ENCODE measurements around the gene ABLIM1.

Gene ABLIM1

GRCh38 chr10:114596793-114597192, 61.3 kb downstream of the ABLIM1 start:
- intact Hi-C loops (cut with DNase I) = no loop called here
- DNase-seq = no peak

- no peak for DNase-seq
- intact Hi-C loops (cut with DNase I) = no loop called here
Observed at GRCh38 chr10:114593816-114594468, 64.1 kb downstream of the ABLIM1 start.

DNA sequence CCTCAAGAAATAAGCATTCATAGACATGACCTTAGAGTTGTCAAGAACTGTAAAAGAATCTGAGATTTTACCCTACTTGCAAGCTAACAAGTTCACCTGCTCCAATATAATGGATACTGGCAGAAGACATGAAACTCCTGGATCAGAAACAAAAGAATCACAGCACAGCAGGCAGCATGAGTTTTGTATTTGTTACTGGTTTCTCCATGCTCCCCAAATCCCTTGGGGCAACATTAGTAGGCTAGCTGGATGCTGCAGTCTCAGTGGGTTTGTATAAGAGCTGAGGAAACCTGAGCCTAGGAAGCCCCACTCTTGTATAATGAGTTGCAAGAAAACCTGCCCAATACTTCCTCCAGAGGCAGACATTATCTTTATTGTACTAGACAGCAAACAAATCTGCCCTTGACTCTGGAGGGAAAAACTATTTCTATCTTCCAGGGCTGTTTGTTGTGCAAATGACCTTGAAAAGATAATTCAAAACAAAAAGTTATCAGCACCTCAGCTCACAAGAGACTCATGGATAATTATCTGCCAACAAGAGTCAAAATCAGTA, 64.8 kb downstream of the ABLIM1 start:
- intact Hi-C loops (cut with DNase I) = no loop called here
- no peak for DNase-seq

DNA sequence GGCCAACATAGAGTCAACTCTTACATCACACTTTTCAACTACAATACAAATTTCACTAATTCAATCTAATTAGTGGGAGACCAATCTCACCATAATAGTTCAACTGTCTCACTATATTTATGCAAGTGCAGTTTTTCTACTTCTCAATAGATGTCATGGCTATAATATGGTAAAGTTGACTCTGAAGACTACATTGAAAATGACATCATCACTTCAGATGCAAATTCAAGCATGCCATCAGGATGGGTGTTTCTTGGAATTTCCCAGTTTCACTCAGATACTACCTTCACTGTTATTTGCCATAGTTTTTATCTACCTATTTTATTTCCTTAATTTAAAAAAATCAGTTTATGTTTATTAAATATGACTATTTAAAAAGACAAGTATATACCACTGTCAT, 67.1 kb downstream of the ABLIM1 start:
- intact Hi-C loops (cut with DNase I) = no loop called here
- DNase-seq = no peak

DNA sequence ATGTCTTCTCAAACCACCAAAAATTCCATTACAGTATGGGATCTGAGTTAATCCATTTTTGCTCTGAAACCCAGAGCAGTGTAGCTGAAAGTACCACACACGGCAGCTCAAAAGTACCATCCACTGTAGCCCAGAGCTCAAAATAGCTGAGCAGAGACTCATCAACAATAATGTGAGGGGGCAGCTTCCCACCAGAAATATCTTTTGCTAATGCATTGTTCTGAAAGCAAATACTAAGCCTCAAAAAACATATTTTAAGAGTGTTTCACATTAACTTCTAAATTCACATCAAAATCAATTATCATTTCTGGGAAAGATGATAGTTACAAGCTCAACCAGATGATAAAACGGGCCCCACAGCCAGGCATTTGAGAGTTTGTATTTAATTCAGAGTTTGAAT, 73.7 kb downstream of the ABLIM1 start:
- intact Hi-C loops (cut with DNase I) = no loop called here
- no peak for DNase-seq

DNA sequence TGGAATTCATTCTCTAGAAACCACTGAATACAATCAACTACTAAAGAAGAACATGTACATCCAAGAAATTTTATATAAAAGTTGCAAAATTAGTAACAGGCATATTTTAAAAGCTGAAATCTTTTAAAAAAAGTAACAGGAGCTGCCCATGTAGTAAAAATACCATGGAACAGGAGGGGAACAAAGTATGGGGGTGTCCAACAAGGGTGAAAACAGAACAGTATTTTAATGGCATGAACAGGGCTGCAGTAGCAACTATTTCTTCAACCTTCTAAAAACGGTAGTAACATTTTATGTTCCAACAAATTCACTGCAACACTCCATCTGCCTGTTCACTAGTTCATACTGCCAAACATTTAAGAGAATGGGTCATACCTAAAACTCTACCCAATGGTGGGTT, 77.0 kb downstream of the ABLIM1 start:
- no peak for DNase-seq
- intact Hi-C loops (cut with DNase I) = no loop called here

- intact Hi-C loops (cut with DNase I) = no loop called here
- no peak for DNase-seq
Observed at GRCh38 chr10:114577133-114577532, 80.9 kb downstream of the ABLIM1 start.

- intact Hi-C loops (cut with DNase I) = no loop called here
Observed at GRCh38 chr10:114576716-114577115, 81.4 kb downstream of the ABLIM1 start.

DNA sequence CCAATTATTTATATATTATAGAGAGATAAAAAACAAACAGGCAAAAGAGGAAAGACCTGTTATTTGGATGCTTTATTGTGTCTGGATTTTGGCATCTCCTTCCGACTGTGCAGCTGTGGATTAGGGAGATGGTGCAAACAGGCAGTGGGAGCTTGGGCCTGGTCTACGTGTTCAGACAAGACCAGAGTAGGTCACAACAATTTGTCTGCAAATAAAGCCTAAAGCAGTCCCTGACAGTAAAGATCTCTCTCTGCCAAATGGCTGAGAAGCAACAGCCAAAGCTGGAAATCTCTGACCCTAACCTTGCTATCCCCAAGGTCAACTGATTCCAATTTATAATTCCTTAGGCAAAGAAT, 82.0 kb downstream of the ABLIM1 start:
- intact Hi-C loops (cut with DNase I) = no loop called here

More at GRCh38 chr10:114576716-114577115, 81.4 kb downstream of the ABLIM1 start:
- DNase-seq = no peak

GRCh38 chr10:114575417-114576131, 82.5 kb downstream of the ABLIM1 start:
- intact Hi-C loops (cut with DNase I) = no loop called here
- DNase-seq = no peak

More for the DNA sequence above, 82.0 kb downstream of the ABLIM1 start:
- DNase-seq = no peak

DNA sequence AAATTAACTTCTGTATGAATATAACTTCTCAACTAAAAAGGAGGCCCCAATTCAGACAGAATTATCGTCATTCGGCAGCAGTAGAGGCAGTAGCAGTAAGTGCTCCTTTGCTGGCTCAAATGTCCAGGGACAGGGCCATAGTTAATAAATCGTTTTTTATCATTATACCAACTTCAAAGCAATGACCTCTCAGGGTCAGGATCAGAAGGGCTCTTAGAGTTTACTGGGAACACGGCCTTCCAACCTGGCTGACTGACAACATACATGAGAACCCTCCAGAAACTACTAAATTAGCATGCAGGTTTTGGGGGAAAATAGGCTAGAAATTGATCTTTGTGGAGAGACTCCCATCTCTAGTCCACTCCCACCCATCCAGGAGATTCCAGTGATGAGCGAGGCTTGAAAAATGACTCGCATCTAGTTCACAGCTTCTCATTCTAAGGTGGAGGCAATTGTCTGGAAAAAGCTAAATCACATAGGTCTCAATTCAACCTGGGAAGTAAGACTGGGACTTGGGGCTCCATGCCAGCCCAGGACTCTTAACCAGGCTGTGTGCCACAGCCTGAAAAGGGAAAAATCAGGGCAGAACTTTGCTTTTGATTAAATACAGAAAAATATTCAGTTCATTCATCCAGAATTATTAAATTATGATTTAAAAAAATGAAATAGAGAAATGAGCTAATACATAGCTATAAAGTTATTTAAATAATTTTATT, 84.6 kb downstream of the ABLIM1 start:
- no peak for DNase-seq
- intact Hi-C loops (cut with DNase I) = no loop called here

- no peak for DNase-seq
- intact Hi-C loops (cut with DNase I) = no loop called here
Observed at GRCh38 chr10:114571316-114571999, 86.6 kb downstream of the ABLIM1 start.

- no peak for DNase-seq
- intact Hi-C loops (cut with DNase I) = no loop called here
Observed at GRCh38 chr10:114566064-114566463, 92.0 kb downstream of the ABLIM1 start.

DNA sequence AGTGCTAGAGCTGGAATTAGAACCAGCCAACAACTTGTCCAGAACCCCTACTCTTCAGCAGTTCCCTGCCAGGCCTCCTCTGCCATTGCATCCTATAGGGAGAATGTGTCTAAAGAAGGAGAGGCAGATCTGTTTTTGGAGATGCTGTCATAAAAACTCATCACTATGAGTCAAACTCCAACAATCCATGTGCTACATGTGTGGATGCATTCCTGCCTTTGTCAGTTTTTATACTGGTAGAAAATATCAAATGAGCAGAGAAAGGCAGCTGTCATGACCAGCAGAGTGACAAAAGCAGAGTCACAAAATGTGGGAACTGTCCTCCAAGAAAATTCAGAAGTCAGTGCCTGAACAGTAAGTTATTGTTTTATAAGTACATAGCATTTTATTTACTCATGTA, 93.0 kb downstream of the ABLIM1 start:
- intact Hi-C loops (cut with DNase I) = no loop called here
- DNase-seq = no peak

DNA sequence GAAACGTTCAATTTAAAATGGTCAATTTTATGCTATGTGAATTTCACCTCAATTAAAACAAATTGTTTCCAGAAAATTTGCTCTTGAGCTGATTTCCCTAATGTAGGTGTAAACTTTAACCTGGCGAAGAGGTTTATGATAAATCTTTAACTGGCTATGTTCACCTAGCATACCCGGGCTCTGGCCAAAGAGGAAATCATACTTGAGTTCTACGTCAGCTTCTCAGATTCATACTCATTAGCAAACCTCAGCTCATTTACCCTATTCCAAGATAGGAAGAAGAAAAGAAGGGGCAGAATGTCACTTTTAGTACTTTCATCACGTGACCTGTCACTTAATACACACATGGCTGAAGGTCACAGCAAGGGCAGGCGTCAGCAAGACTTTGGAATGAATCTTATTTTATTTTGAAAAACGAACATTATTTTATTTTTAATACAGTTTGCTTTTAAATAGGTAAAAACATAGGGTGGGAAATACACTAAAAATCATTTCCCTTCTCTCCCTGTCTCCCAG, 97.0 kb downstream of the ABLIM1 start:
- DNase-seq = no peak
- intact Hi-C loops (cut with DNase I) = no loop called here

GRCh38 chr10:114560144-114560543, 97.9 kb downstream of the ABLIM1 start:
- DNase-seq = no peak
- intact Hi-C loops (cut with DNase I) = no loop called here

DNA sequence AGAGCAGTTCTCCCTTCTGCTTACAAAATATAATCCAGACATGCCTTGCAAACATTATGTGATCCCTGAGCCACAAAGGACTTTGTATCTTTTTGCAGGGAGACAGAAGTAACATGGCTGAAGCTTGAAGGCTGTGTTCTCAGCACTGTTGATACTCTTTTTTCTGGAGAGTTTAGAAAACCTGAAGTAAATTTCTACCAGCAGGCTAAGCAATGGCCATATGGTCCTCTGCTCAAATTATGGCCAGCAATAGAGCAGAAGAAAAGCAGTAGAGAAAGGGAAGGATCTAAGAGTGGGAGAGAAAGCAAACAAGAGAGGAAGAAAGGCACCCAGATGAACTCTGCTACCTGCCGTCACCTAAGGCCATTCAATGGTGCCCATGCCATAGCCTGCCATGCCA, 98.4 kb downstream of the ABLIM1 start:
- intact Hi-C loops (cut with DNase I) = loop anchor here (10.0 kb wide), 1 partner anchor 145 kb away; no protein-coding TSS in a partner anchor
- DNase-seq = no peak

- DNase-seq = no peak
- intact Hi-C loops (cut with DNase I) = loop anchor here (10.0 kb wide), 1 partner anchor 147 kb away; no protein-coding TSS in a partner anchor
Observed at GRCh38 chr10:114557854-114558253, 100.2 kb downstream of the ABLIM1 start.

- intact Hi-C loops (cut with DNase I) = loop anchor here (10.0 kb wide), 1 partner anchor 148 kb away; no protein-coding TSS in a partner anchor
- DNase-seq = no peak
Observed at GRCh38 chr10:114556236-114557122, 101.6 kb downstream of the ABLIM1 start.
